Loucy (cell line): ENCODE measurements around the gene KCNIP3.

Experiments used
- H2AFZ ChIP-seq: fragments of 200-600 bp; sonication (generic); 2 replicates; pipeline ENCODE4 v1.6.0; 2016; ENCODE audit warnings: antibody characterized with exemption, mild to moderate bottlenecking, low read length, moderate library complexity
- H3F3A ChIP-seq: fragments of 200-600 bp; 2 replicates; pipeline ENCODE4 v1.6.0; 2016; ENCODE audit warnings: antibody characterized with exemption, low read depth, mild to moderate bottlenecking
- H3K27me3 ChIP-seq: fragments of 200-600 bp; sonication (generic); 2 replicates; pipeline ENCODE4 v1.6.1; 2014; ENCODE audit warnings: low read length, mild to moderate bottlenecking; ENCODE audit not compliant: insufficient read depth, poor library complexity, severe bottlenecking
- H3K36me3 ChIP-seq: fragments of 200-600 bp; sonication (generic); 2 replicates; pipeline ENCODE4 v1.6.1; 2016; ENCODE audit warnings: low read length; ENCODE audit not compliant: insufficient read depth
- H3K4me1 ChIP-seq: fragments of 200-600 bp; sonication (generic); 2 replicates; pipeline ENCODE4 v1.5.1; 2014; ENCODE audit warnings: low read length, mild to moderate bottlenecking; ENCODE audit not compliant: insufficient read depth, poor library complexity, severe bottlenecking
- H3K4me2 ChIP-seq: fragments of 200-600 bp; sonication (generic); 2 replicates; pipeline ENCODE4 v1.6.0; 2014; ENCODE audit warnings: antibody characterized with exemption, low read length, low read depth, mild to moderate bottlenecking; ENCODE audit not compliant: poor library complexity, severe bottlenecking
- H3K4me3 ChIP-seq: fragments of 200-600 bp; sonication (generic); 2 replicates; pipeline ENCODE4 v1.5.1; 2014; ENCODE audit warnings: low read length, mild to moderate bottlenecking, mixed read lengths; ENCODE audit not compliant: poor library complexity, severe bottlenecking
- H3K79me2 ChIP-seq: fragments of 200-600 bp; sonication (generic); 2 replicates; pipeline ENCODE4 v1.6.1; 2014; ENCODE audit warnings: low read length; ENCODE audit not compliant: insufficient read depth
- H3K9ac ChIP-seq: fragments of 200-600 bp; sonication (generic); 2 replicates; pipeline ENCODE4 v1.6.0; 2014; ENCODE audit warnings: mild to moderate bottlenecking, low read depth, low read length, moderate library complexity; ENCODE audit not compliant: poor library complexity, severe bottlenecking
- H3K9me2 ChIP-seq: fragments of 200-600 bp; sonication (generic); replicated peaks from 2 replicates; pipeline ENCODE4 v1.6.1; 2016; ENCODE audit warnings: low read depth, low read length, mixed read lengths
- H3K9me3 ChIP-seq: fragments of 200-600 bp; sonication (generic); 2 replicates; pipeline ENCODE4 v1.6.1; 2014; ENCODE audit warnings: mild to moderate bottlenecking, antibody characterized with exemption, low read length, low read depth; ENCODE audit not compliant: insufficient read depth
- H4K20me1 ChIP-seq: fragments of 200-600 bp; sonication (generic); 2 replicates; pipeline ENCODE4 v1.6.0; 2014; ENCODE audit warnings: antibody characterized with exemption, low read length, mild to moderate bottlenecking; ENCODE audit not compliant: insufficient read depth, poor library complexity, severe bottlenecking
- EZH2phosphoT487 ChIP-seq: fragments of 200-600 bp; IDR thresholded peaks from 2 replicates; pipeline ENCODE4 v1.6.1; 2018; ENCODE audit warnings: antibody characterized with exemption, mild to moderate bottlenecking, moderate library complexity, borderline replicate concordance
- TF ChIP-seq, protein P1 (sequence below): fragments of 200-600 bp; sonication (generic); conservative IDR thresholded peaks from 2 replicates; pipeline ENCODE4 v1.5.1; 2014; ENCODE audit warnings: mild to moderate bottlenecking, antibody characterized with exemption, low read length

KCNIP3 gene

DNA sequence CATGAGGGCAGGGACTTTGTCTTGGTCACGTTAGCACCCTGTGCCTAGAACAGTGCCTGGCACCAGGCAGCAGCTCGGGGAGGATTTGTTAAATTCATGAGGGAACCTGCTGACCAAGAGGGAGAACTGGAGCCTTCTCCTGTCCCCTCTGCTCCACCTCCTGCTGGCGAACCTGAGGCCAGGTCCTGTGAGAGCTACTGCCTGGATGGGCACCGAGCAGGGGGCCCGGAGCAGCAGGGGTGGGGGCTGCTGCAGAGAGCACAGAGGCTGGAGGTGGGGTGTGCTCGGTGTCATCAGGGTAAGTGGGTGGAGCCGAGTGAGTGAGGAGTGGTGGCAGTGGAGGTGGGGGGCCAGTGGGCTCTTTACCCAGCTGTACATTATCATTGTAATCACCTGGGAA, 53.2 kb downstream of the KCNIP3 start:
- no peak overlapping the region for H2AFZ ChIP-seq
- H3K27me3 ChIP-seq, result no peaks in the 10 kb centered on the region
- H3K4me3 ChIP-seq, result no peak overlapping the region
- TF ChIP-seq, protein P1, sequence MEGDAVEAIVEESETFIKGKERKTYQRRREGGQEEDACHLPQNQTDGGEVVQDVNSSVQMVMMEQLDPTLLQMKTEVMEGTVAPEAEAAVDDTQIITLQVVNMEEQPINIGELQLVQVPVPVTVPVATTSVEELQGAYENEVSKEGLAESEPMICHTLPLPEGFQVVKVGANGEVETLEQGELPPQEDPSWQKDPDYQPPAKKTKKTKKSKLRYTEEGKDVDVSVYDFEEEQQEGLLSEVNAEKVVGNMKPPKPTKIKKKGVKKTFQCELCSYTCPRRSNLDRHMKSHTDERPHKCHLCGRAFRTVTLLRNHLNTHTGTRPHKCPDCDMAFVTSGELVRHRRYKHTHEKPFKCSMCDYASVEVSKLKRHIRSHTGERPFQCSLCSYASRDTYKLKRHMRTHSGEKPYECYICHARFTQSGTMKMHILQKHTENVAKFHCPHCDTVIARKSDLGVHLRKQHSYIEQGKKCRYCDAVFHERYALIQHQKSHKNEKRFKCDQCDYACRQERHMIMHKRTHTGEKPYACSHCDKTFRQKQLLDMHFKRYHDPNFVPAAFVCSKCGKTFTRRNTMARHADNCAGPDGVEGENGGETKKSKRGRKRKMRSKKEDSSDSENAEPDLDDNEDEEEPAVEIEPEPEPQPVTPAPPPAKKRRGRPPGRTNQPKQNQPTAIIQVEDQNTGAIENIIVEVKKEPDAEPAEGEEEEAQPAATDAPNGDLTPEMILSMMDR, result no peak
- TF ChIP-seq EZH2phosphoT487, result no peak
- no peaks in the 10 kb centered on the region for H3K4me1 ChIP-seq
- H3K36me3 ChIP-seq, result no peaks in the 10 kb centered on the region
- no peaks in the 10 kb centered on the region for H3K79me2 ChIP-seq
- no peaks in the 10 kb centered on the region for H4K20me1 ChIP-seq
- H3F3A ChIP-seq, result no peaks in the 10 kb centered on the region
- no peak overlapping the region for H3K9ac ChIP-seq
- no peaks in the 10 kb centered on the region; the same call in 1 of the 2 replicates for H3K9me3 ChIP-seq
- no peak overlapping the region for H3K4me2 ChIP-seq
- no peaks in the 10 kb centered on the region for H3K9me2 ChIP-seq

DNA sequence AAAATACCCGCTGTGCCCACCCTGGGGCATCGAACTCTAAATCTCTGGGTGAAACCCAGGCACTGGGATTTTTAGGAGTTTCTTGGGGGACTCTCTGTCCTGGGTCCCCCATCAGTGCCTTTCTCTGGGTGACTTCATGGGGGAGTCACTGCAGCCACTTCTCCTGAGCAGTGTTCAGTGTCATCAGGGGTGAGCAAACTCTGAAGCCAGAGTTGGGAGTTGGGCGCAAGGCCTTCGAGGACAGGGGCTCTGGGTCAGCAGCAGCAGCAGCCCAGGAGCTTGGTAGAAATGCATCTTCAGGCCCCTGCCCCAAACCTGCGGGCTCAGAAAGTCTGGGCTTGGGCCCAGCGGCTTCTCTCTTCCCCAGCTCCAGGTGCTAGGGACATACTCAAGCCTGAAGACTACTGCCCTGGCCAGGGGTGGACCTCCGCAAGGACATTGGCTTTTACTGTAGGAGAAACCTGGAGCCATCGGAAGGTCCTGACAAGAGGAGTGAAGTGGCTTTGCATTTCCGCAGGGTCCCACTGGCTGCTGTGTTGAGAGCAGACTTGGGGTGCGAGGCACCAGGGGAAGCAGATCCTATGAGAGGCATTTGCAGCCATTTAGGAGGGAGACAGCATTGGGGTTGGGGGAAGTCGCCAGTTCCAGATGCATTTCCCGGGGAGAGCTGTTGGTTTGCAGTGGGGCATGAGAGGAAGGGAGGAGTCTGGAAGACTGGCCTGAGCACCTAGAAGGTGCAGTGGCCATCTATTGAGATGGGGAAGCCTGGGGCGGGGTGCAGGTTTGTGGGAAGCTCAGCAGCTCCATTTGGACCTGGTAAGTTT, 53.8 kb downstream of the KCNIP3 start:
- Histone ChIP-seq H3K9me3 (no peaks in the 10 kb centered on the region; the same call in 1 of the 2 replicates), H3K4me2 (no peak overlapping the region)

DNA sequence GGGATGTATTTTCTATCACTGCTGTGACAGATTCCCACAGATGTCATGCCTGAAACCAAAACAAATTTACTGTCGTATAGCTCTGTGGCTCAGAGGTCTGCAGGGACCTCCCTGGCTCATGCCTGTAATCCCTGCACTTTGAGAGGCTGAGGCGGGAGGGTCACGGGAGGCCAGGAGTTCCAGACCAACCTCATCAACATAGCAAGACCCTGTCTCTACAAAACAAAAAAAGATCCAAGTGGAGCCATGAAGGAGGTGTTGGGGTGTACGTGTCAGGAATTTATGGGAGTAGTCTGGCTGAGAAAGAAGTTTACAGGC, 54.4 kb downstream of the KCNIP3 start:
- Histone ChIP-seq H3K9me3 (no peaks in the 10 kb centered on the region; the same call in 1 of the 2 replicates), H3K4me1 (no peaks in the 10 kb centered on the region), H3K79me2 (no peaks in the 10 kb centered on the region), H3K27me3 (no peaks in the 10 kb centered on the region), H3K9ac (no peak overlapping the region), H3K4me2 (no peak overlapping the region), H3F3A (no peaks in the 10 kb centered on the region), H4K20me1 (no peaks in the 10 kb centered on the region), H3K4me3 (no peak overlapping the region), H3K36me3 (no peaks in the 10 kb centered on the region), H3K9me2 (no peaks in the 10 kb centered on the region), H2AFZ (no peak overlapping the region)
- TF ChIP-seq, protein P1, result no peak

More for the DNA sequence above, 53.8 kb downstream of the KCNIP3 start:
- TF ChIP-seq, protein P1, result no peak
- no peak for TF ChIP-seq EZH2phosphoT487
- Histone ChIP-seq H4K20me1 (no peaks in the 10 kb centered on the region), H3K4me1 (no peaks in the 10 kb centered on the region), H3K27me3 (no peaks in the 10 kb centered on the region), H3F3A (no peaks in the 10 kb centered on the region), H3K79me2 (no peaks in the 10 kb centered on the region), H3K9ac (no peak overlapping the region), H3K36me3 (no peaks in the 10 kb centered on the region), H3K4me3 (no peak overlapping the region), H3K9me2 (no peaks in the 10 kb centered on the region), H2AFZ (no peak overlapping the region)
